ENCODE data around the gene PRPF8. TPM values are rescaled to one million over a fixed set of nuclear protein-coding genes. Genes with fewer than 3 reads are reported as not detected.

PRPF8 gene
- total and polyA plus RNA-seq, 10 of the 15 experiments (the other 5 are each of a cell fraction or from before 2014, with no cell fraction given): 77.2 to 337 (median 162) TPM

DNA sequence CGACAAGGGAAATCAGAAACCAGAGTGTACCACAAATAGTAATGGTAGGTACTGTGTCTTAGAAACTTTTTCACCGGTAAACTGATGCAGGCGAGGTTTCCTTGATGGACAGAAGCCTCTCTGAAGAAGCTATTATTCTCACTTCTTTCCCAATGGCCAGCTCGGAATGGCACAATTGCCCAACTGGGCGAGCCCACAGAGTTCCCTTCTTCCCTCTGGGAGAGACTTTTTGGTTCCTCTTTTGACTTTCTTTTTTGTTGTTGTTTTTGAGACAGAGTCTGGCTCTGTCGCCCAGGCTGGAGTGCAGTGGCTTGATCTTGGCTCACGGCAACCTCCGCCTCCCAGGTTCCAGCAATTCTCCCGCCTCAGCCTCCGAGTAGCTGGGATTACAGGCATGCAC, 73.0 kb downstream of the PRPF8 start:
- ATAC-seq: no peak
- RAD21 ChIA-PET (ENCODE audit: unreplicated experiment): interaction anchor here (0.8 kb wide), 1 partner anchor 247 kb away, joined by 3 read pairs; no protein-coding TSS in a partner anchor
- H3K4me2 ChIP-seq (ENCODE audit: control insufficient read depth, insufficient read depth): no peak overlapping the region
- 84% methylated on average over 10 of the region's 10 CpGs for WGBS (ENCODE audit: insufficient coverage, insufficient replicate concordance, low lambda C conversion rate, missing lambda C conversion rate)
- H3K9me3 ChIP-seq (replicated peaks; ENCODE audit: control insufficient read depth, insufficient read depth, low read length): no peaks in the 10 kb centered on the region
- H3K27ac ChIP-seq (ENCODE audit: control insufficient read depth, insufficient read depth): no peak overlapping the region
- H3K36me3 ChIP-seq (ENCODE audit: control insufficient read depth in 2 of 2, insufficient read depth in 2 of 2, low read length in 1 of 2): no peaks in the 10 kb centered on the region
- no peak for TF ChIP-seq CREB1 (IDR thresholded peaks at IDR 0.05; ENCODE audit: low read depth)
- TF ChIP-seq MYC (IDR thresholded peaks at IDR 0.05; ENCODE audit: insufficient read depth, insufficient read length, insufficient replicate concordance, low read length, severe bottlenecking): no peak
- no peak for TF ChIP-seq PAX8 (IDR thresholded peaks at IDR 0.05)
- TF ChIP-seq ZNF384 (IDR thresholded peaks at IDR 0.05; ENCODE audit: borderline replicate concordance, low read depth, low read length): no peak
- TF ChIP-seq FOS (IDR thresholded peaks at IDR 0.05; ENCODE audit: borderline replicate concordance, extremely low read depth, insufficient read length): no peak
- TF ChIP-seq PML (IDR thresholded peaks at IDR 0.05; ENCODE audit: low read length): no peak
- no peak for TF ChIP-seq ZNF622 (IDR thresholded peaks at IDR 0.05)
- CTCF ChIA-PET: interaction anchor here (0.6 to 1.6 kb wide), 3 partner anchors 15 to 250 kb away, joined by 3 read pairs; no protein-coding TSS in a partner anchor
- no peak overlapping the region for H3K9ac ChIP-seq (ENCODE audit: control insufficient read depth, insufficient read depth, low read length)
- no peaks in the 10 kb centered on the region for H3K27me3 ChIP-seq (replicated peaks in 1 of 2; ENCODE audit: control insufficient read depth in 2 of 2, insufficient read depth in 2 of 2, low read length in 1 of 2)
- in situ Hi-C loops (cut with MboI): no loop called here
- POLR2A ChIA-PET: no interaction called here
- no peaks in the 10 kb centered on the region for H4K20me1 ChIP-seq (ENCODE audit: control insufficient read depth, insufficient read depth)
- peaks cover 17% of the 10 kb centered on the region for H3K4me1 ChIP-seq (ENCODE audit: control insufficient read depth, insufficient read depth, low read length)
- DNase-seq (ENCODE audit: low read depth, low spot score): no peak
- no peak for FAIRE-seq
- SMC1A ChIA-PET (ENCODE audit: uncharacterized antibody, unreplicated experiment): interaction anchor here (0.8 to 1.4 kb wide), 2 partner anchors 13 to 38 kb away, joined by 3 to 4 read pairs; no protein-coding TSS in a partner anchor
- H3K4me3 ChIP-seq: no peak overlapping the region
- H3K79me2 ChIP-seq (ENCODE audit: control insufficient read depth, insufficient read depth, low read length): no peaks in the 10 kb centered on the region
- BruUV-seq (replicated peaks): no TSS peak
- H2AFZ ChIP-seq (ENCODE audit: control insufficient read depth, low read depth, low read length): no peak overlapping the region
- intact Hi-C loops (cut with micrococcal nuclease; ENCODE audit: unreplicated experiment): no loop called here

DNA sequence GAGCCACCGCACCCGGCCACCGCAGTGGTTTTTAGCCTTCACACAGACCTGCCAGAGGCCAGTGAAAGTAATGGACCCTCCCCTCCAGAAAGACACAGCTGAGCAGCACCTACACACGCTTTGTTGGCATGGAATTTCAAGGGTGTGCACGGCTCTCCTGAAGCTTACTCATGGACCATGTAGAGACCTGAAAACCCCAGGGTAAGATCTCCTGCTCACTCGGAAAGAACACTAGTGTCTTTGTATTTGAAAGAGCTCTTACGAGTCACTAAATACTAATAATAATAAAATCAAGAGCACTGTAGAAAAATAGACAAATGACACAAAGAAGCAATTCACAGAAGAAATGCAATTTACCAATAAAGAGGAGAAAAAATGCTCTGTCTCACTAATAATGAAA, 76.0 kb downstream of the PRPF8 start:
- in situ Hi-C loops (cut with MboI): no loop called here
- H3K27me3 ChIP-seq (replicated peaks in 1 of 2; ENCODE audit: control insufficient read depth in 2 of 2, insufficient read depth in 2 of 2, low read length in 1 of 2): no peaks in the 10 kb centered on the region
- peaks cover 31% of the 10 kb centered on the region for H3K4me1 ChIP-seq (ENCODE audit: control insufficient read depth, insufficient read depth, low read length)
- POLR2A ChIA-PET: interaction anchor here (0.5 to 1.8 kb wide), 5 partner anchors 17 to 106 kb away, joined by 3 to 6 read pairs (median 3); partner anchors contain the start of gene PITPNA
- no peaks in the 10 kb centered on the region for H4K20me1 ChIP-seq (ENCODE audit: control insufficient read depth, insufficient read depth)
- no peak overlapping the region for H3K4me3 ChIP-seq
- SMC1A ChIA-PET (ENCODE audit: uncharacterized antibody, unreplicated experiment): interaction anchor here (1.5 to 5.0 kb wide), 4 partner anchors 17 to 109 kb away, joined by 5 to 34 read pairs (median 21); no protein-coding TSS in a partner anchor
- no peaks in the 10 kb centered on the region for H3K36me3 ChIP-seq (ENCODE audit: control insufficient read depth in 2 of 2, insufficient read depth in 2 of 2, low read length in 1 of 2)
- no peak overlapping the region for H2AFZ ChIP-seq (ENCODE audit: control insufficient read depth, low read depth, low read length)
- no peaks in the 10 kb centered on the region for H3K79me2 ChIP-seq (ENCODE audit: control insufficient read depth, insufficient read depth, low read length)
- no peak overlapping the region for H3K9ac ChIP-seq (ENCODE audit: control insufficient read depth, insufficient read depth, low read length)
- RAD21 ChIA-PET (ENCODE audit: unreplicated experiment): interaction anchor here (2.8 to 6.8 kb wide), 3 partner anchors 19 to 35 kb away, joined by 18 to 86 read pairs (median 24); partner anchors contain the start of gene SLC43A2
- H3K27ac ChIP-seq (ENCODE audit: control insufficient read depth, insufficient read depth): no peak overlapping the region
- DNase-seq (ENCODE audit: low read depth, low spot score) (no peak), FAIRE-seq (no peak), ATAC-seq (no peak)
- CTCF ChIA-PET: interaction anchor here (1.5 to 4.5 kb wide), 6 partner anchors 10 to 40 kb away, joined by 3 to 37 read pairs (median 16); partner anchors contain the start of genes RILP and SLC43A2
- H3K4me2 ChIP-seq (ENCODE audit: control insufficient read depth, insufficient read depth): no peak overlapping the region
- BruUV-seq (replicated peaks): no TSS peak
- 85% methylated on average over 7 of the region's 7 CpGs for WGBS (ENCODE audit: insufficient coverage, insufficient replicate concordance, low lambda C conversion rate, missing lambda C conversion rate)
- intact Hi-C loops (cut with micrococcal nuclease; ENCODE audit: unreplicated experiment): no loop called here
- H3K9me3 ChIP-seq (replicated peaks; ENCODE audit: control insufficient read depth, insufficient read depth, low read length): no peaks in the 10 kb centered on the region
- TF ChIP-seq CREB1 (IDR thresholded peaks at IDR 0.05; ENCODE audit: low read depth) (no peak), NFXL1 (IDR thresholded peaks at IDR 0.05; ENCODE audit: borderline replicate concordance) (no peak), TCF12 (IDR thresholded peaks at IDR 0.05; ENCODE audit: low read depth, low read length) (no peak), ZNF207 (IDR thresholded peaks at IDR 0.05; ENCODE audit: borderline replicate concordance) (no peak), IKZF2 (IDR thresholded peaks at IDR 0.05) (no peak), JUND (IDR thresholded peaks at IDR 0.05; ENCODE audit: low read depth, low read length) (no peak)
- TF ChIP-seq, protein P1, sequence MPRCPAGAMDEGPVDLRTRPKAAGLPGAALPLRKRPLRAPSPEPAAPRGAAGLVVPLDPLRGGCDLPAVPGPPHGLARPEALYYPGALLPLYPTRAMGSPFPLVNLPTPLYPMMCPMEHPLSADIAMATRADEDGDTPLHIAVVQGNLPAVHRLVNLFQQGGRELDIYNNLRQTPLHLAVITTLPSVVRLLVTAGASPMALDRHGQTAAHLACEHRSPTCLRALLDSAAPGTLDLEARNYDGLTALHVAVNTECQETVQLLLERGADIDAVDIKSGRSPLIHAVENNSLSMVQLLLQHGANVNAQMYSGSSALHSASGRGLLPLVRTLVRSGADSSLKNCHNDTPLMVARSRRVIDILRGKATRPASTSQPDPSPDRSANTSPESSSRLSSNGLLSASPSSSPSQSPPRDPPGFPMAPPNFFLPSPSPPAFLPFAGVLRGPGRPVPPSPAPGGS (IDR thresholded peaks at IDR 0.05; ENCODE audit: borderline replicate concordance, insufficient read depth, low read depth, low read length, poor library complexity, severe bottlenecking): no peak
- TF ChIP-seq, protein P2, sequence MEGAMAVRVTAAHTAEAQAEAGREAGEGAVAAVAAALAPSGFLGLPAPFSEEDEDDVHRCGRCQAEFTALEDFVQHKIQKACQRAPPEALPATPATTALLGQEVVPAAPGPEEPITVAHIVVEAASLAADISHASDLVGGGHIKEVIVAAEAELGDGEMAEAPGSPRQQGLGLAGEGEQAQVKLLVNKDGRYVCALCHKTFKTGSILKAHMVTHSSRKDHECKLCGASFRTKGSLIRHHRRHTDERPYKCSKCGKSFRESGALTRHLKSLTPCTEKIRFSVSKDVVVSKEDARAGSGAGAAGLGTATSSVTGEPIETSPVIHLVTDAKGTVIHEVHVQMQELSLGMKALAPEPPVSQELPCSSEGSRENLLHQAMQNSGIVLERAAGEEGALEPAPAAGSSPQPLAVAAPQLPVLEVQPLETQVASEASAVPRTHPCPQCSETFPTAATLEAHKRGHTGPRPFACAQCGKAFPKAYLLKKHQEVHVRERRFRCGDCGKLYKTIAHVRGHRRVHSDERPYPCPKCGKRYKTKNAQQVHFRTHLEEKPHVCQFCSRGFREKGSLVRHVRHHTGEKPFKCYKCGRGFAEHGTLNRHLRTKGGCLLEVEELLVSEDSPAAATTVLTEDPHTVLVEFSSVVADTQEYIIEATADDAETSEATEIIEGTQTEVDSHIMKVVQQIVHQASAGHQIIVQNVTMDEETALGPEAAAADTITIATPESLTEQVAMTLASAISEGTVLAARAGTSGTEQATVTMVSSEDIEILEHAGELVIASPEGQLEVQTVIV (IDR thresholded peaks at IDR 0.05; ENCODE audit: borderline replicate concordance, partially characterized antibody): no peak
